Retinal pigment epithelial cell (primary cell): ENCODE data around the gene TTC28.

Experiments used
- DNase-seq: peaks from one replicate; pipeline ENCODE4 v3.0.0-alpha.2; 2010; ENCODE audit warnings: low read depth
- H3K4me3 ChIP-seq: 2 replicates; pipeline ENCODE4 v1.5.1; 2011; ENCODE audit warnings: mild to moderate bottlenecking, low read length, control low read depth, moderate library complexity
- TF ChIP-seq, protein P1 (sequence below): conservative IDR thresholded peaks from 2 replicates; pipeline ENCODE4 v1.5.1; 2011; ENCODE audit warnings: low read depth, low read length, control low read depth, inconsistent platforms

TTC28 gene

DNA sequence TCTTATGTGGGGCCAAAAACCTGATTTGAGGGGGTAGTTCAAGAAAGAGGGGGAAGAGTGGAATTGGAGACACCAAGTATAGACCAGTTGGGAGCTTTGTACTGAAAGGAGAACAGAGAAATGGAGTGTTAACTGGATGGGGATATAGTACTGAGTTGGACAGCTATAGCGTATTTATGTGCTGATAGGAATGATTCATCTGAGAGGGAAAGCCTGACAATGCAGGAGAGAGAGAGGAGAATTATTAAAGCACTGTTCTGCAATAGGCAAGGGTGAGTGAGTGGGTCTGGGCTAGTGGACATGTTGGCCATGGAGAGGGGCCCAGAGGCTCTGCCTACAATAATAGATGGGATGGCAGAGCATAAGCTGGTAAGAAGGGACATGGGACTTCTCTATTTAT lies 707.7 kb downstream of the TTC28 start:
- TF ChIP-seq, protein P1, sequence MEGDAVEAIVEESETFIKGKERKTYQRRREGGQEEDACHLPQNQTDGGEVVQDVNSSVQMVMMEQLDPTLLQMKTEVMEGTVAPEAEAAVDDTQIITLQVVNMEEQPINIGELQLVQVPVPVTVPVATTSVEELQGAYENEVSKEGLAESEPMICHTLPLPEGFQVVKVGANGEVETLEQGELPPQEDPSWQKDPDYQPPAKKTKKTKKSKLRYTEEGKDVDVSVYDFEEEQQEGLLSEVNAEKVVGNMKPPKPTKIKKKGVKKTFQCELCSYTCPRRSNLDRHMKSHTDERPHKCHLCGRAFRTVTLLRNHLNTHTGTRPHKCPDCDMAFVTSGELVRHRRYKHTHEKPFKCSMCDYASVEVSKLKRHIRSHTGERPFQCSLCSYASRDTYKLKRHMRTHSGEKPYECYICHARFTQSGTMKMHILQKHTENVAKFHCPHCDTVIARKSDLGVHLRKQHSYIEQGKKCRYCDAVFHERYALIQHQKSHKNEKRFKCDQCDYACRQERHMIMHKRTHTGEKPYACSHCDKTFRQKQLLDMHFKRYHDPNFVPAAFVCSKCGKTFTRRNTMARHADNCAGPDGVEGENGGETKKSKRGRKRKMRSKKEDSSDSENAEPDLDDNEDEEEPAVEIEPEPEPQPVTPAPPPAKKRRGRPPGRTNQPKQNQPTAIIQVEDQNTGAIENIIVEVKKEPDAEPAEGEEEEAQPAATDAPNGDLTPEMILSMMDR: no peak
- no peak for DNase-seq
- H3K4me3 ChIP-seq: no peak overlapping the region

DNA sequence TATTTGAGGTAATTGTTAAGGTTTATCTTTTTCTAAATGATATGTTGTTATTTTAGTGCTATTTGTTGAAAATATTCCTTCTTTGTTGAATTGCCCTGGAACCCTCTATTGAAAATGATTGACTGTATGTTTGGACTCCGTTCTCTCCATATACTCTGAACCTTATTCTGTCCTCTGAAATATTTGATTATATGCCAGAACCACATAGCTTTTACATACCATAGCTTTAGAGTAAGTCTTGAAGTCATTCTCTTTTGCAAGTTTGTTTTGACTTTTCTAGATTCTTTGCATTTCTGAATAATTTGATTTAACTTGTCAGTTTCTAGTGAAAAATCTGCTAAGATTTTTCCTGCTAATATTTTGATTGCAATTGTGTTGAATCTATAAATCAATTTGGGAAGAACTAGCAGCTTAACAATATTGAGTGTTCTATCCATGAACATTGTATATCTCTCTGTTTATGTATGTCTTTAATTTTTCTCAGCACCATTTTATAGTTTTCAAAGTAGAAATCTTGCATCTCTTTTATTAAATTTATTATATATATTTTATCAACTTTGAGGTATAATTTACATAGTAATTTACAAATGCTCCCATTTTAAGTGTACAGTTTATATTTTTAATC lies 708.9 kb downstream of the TTC28 start:
- DNase-seq: no peak
- TF ChIP-seq, protein P1: no peak
- no peak overlapping the region for H3K4me3 ChIP-seq

DNA sequence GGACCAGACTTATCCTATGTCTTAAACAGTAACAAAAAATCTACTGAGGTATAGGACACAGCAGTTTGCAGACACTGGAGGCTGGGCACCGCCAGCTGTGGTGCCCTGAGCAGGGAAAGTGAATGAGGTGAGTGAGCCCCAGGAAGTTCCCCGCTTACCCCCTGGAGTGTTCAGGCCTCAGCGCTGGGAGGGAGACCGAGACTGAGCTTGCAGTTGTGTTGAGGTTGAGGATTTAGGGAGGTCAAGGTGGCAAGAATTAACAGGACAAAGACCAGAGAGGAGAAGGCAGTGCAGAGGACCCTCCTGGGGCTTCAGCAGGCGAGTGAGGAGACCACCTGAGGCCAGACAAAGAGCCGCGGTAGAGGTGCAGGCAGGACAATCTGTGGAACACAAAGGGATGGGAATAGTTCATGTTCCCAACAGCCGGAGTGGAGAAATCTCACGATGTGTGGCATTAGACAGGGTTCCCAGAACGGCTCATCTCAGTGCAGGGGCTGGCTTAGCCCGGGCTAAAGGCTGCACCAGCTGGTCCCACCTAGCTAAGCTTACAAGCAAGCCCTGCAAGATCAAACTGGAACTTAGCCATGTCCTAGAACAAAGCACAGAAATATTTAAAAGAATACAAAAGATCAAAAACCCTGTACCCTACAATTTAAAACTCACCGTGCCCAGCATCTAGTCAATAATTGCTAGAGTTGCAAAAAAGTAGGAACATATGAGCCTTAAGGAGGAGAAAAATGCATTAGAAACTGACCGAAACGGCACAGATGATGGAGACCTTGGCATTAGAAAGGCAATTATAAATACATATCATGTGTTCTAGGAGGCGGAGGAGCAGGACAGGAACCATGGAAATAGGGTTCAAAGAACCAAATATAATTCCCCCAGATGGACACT lies 713.2 kb downstream of the TTC28 start:
- TF ChIP-seq, protein P1: no peak
- no peak for DNase-seq
- no peak overlapping the region for H3K4me3 ChIP-seq

DNA sequence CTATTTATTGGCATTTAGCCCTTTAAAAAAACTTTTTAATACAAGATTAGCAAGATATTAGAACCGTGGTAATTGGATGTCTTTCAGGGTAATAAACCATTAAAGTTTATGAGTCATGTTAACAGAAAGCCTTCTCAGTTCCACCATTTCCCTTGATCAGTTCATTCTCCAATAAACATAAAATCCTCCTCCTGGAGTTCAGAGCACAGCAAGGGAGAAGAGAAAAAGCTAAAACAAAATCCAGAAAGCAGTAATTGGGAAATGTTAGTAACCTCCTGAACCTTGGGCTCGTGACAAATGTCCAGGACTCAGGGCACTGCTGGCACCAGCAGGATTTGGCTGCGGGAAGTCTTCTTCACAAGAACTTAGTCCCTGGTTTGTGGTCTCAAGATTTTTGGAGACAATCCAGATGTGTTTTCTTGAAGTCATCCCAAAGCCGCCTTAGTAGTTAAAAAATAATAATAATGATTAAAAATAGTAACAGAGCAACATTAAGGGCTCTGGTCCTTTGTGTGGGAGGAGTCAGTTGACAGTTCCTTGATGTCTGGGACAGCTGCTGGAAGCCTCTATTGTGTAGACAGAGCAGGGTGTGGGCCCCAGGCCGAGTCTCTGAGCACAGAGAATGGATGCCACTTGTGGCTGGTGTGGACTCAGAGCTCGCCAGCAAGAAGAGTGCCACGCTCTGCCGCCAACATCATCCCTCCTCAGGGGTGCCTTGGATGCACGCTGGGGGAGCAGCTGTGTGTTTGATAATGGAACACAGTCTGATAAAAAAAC lies 717.2 kb downstream of the TTC28 start:
- TF ChIP-seq, protein P1: no peak
- no peak overlapping the region for H3K4me3 ChIP-seq
- no peak for DNase-seq

DNA sequence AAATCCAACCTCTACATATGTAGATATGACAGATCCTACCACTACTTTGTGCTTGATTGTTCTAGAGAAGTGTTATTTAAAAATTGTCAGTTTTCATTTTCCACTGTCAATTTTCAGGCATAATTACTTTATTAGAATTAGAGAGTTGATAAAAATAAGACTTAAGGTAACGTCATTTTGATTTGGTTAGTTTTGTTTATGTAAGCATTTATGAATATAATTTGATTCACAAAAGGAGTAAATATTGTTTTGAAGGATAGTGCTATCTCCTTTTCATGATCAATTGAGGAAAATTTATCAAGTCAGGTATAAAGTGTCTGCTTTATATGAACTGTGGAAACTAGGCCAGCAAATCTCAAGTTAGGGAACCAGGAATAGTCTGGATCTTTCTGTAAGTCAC lies 718.0 kb downstream of the TTC28 start:
- no peak for DNase-seq
- no peak overlapping the region for H3K4me3 ChIP-seq
- TF ChIP-seq, protein P1: no peak

DNA sequence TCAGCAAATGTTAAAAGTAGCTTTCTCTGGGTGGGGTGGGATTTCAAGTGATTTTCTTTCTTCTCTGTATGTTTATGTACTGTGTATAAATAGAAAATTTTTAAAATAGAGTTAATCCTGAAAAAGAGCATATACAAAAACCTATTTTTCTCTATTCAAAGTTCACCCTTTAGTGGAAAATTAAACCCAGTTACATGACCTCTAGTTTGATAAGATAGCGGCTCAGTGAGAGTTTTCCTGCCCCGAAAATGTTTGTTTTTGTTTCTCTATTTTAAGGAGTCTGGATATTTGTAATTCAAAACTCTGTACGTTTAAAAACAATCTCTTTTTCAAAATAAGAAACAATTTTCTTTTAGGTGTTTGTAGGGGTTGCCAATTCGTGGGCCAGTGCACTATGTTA lies 718.5 kb downstream of the TTC28 start:
- TF ChIP-seq, protein P1: no peak
- no peak for DNase-seq
- no peak overlapping the region for H3K4me3 ChIP-seq
